ENCODE data around the gene POLE2. TPM values are rescaled to one million over a fixed set of nuclear protein-coding genes. Genes with fewer than 3 reads are reported as not detected.

The POLE2 gene
- total RNA-seq, 1 donor from 2014 or later: 1.2 TPM

DNA sequence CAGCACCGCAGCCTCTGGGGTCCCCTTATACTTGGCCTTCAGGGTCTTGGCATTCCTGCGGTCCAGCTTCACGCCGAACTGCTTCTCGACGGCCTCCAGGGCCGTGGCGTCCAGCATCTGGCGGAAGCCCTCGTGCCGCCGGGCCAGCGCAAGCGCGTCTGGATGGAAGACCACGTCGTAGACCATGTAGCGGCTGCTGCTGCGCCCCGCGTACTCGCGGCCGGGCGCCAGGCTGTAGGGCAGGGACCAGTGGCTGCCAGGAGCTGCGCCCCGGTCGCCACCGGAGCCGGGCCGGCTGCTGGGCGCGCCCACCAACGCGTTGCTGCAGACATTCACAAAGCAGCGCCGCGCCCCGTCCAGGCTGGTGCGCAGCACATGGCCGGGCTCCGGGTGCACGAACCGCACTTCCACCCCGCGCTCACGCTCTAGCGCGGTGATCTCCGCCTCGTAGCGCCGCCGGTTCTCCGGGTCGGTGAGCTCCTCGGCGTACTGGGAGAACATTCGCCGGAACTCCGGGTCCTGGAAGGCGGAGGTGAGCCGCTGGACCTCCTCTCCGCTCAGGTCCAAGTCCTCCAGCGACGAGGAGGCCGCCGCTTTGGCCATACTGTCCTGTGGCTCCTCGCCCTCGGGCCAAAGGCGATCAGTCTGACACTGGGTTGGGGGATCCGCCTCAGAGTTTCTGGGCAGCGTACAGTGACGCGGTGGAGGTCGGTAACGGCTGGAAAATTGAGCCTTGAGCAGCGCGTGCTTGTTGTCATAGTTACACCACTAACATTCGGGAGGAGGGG is 53.3 kb downstream of the POLE2 start, which contains the start of gene DNAAF2:
Gene DNAAF2 (minus strand): TSS at position 698 of the 788 bp plus-strand sequence. CDS start 95 bp downstream, at position 603.
- Histone ChIP-seq H3K4me1 (peaks cover 39% of the 10 kb centered on the region), H3K36me3 (peaks cover 23% of the 10 kb centered on the region), H3K9me3 (no peaks in the 10 kb centered on the region), H3K27ac (peak within 1 kb of the TSS; percentile 98), H3K4me3 (peak within 1 kb of the TSS; percentile 90), H3K27me3 (ENCODE audit: low read depth) (no peaks in the 10 kb centered on the region)
- DNase-seq: peak; percentile 79
- intact Hi-C loops (cut with DNase I): loop anchor here (5.0 kb wide), 1 partner anchor 133 kb away; the partner anchor contains the start of gene KLHDC2
- TF ChIP-seq, protein P1, sequence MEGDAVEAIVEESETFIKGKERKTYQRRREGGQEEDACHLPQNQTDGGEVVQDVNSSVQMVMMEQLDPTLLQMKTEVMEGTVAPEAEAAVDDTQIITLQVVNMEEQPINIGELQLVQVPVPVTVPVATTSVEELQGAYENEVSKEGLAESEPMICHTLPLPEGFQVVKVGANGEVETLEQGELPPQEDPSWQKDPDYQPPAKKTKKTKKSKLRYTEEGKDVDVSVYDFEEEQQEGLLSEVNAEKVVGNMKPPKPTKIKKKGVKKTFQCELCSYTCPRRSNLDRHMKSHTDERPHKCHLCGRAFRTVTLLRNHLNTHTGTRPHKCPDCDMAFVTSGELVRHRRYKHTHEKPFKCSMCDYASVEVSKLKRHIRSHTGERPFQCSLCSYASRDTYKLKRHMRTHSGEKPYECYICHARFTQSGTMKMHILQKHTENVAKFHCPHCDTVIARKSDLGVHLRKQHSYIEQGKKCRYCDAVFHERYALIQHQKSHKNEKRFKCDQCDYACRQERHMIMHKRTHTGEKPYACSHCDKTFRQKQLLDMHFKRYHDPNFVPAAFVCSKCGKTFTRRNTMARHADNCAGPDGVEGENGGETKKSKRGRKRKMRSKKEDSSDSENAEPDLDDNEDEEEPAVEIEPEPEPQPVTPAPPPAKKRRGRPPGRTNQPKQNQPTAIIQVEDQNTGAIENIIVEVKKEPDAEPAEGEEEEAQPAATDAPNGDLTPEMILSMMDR (IDR thresholded peaks at IDR 0.05): peak; percentile 8
- ATAC-seq: peak; percentile 72 to 76

DNA sequence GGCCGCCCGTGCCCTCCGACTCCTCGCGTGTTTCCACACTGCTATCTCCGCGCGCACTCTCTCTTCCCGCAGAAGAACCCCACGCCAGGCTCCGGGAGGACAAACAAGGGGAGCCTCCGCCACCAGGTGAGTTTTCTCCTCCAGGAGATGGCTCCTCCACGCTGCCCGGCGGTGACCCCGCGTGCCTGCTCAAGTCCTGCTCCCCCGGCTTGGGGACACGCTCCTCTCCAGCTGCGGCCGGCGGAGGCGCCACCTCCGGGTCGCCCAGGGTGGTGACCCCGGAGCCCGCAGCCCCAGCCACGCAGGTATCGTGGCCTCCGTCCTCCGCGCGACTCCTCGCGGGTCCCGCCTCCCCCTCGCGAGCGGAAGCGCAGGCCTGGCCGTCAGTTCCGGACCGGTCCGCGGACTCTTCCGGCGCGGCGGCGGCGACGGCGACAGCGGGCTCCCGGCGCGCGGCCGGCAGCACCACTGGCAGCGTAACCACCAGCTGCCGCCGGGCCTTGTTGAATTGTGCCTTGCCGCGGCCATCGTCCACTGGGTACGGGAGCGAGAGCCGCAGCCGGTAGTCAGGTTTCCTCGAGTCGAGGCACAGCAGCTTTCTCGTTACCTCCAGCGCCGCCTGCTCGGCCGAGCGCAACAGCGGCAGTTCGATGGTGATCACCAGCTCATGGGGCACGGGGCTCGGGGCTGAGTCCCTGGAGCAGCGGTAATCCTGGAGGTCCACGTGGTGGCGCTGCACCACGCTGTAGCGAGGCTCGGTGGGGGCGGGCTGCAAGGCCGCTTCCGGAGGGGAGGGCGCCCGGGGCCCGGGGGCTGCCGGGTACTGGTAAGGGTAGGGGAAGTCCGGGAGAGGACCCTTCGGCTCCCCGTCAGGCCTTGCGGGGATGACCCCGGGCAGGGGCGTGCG is 54.1 kb downstream of the POLE2 start:
- TF ChIP-seq, protein P1 (IDR thresholded peaks at IDR 0.05): peak; percentile 85
- Histone ChIP-seq H3K36me3 (peaks cover 18% of the 10 kb centered on the region), H3K9me3 (no peaks in the 10 kb centered on the region), H3K4me3 (peak overlapping the region; percentile 90), H3K27ac (peak overlapping the region; percentile 98), H3K27me3 (ENCODE audit: low read depth) (no peaks in the 10 kb centered on the region), H3K4me1 (peaks cover 39% of the 10 kb centered on the region)
- intact Hi-C loops (cut with DNase I): loop anchor here (5.0 kb wide), 1 partner anchor 133 kb away; the partner anchor contains the start of gene KLHDC2
- DNase-seq: peak; percentile 96
- ATAC-seq: peak; percentile 96 to 98

DNA sequence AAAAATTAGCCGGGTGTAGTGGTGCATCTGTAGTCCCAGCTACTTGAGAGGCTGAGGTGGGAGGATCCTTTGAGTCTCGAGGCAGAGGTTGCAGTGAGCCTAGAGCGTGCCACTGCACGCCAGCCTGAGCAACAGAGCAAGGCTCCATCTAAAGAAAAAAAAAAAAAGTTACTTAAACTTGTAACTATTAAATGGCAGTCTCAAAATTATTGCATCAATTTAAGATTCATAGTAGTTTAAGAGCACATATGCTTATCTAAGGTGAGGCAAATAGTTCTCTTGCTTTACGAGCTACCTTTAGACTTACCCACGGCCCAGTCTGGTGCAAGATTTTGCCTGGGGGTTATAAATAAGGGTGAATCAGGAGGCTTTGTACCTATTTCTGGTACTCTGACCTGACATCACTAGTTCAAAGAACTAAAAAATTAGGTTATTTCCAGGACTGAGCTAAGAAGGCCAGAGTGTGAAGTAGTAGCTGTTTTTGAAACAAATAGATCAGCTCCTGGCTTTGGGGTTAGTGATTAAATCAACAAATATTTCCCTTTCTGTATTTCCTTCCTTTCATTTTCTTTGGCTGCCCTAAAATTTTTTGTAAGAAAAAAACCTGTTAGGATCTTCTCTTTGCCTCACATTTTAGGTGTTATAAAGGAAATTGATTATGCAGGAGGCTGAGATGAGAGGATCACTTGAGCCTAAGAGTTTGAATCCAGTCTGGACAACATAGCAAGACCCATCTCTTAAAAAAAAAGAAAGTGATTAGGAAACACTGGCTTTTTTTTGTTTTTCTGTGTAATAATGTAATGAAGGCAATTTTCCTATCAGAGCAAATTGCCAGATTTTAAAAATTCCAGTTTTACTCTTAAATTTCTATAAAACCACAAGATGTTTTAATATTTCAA is 63.8 kb downstream of the POLE2 start:
- TF ChIP-seq, protein P1 (IDR thresholded peaks at IDR 0.05): no peak

DNA sequence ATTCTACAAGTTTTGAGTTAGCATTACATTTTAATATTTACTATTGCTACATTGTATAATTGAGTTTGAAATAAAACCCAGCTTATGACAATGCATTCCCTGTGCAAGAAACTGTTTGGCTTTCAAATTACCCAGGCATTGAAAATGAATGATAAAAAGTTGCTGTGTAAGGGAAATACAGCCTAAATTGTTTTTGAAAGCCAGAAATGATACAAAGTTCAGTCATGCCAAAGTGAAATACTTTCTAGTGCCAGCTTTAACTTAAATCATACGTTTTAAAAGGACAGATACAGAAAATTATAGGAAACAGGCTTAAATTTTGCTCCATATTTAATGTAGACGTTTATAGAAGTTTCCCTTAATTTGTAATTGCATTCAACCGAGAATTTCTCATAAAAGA is 64.6 kb downstream of the POLE2 start:
- DNase-seq (no peak), ATAC-seq (no peak)
- intact Hi-C loops (cut with DNase I): no loop called here
- Histone ChIP-seq H3K27me3 (ENCODE audit: low read depth) (no peaks in the 10 kb centered on the region), H3K9me3 (no peaks in the 10 kb centered on the region), H3K27ac (no peak overlapping the region), H3K4me3 (no peak overlapping the region), H3K4me1 (peaks cover 43% of the 10 kb centered on the region), H3K36me3 (peaks cover 24% of the 10 kb centered on the region)
- TF ChIP-seq, protein P1 (IDR thresholded peaks at IDR 0.05): no peak

More for the DNA sequence above, 63.8 kb downstream of the POLE2 start:
- Histone ChIP-seq H3K4me3 (no peak overlapping the region), H3K36me3 (peaks cover 16% of the 10 kb centered on the region), H3K9me3 (no peaks in the 10 kb centered on the region), H3K27ac (no peak overlapping the region), H3K4me1 (peaks cover 36% of the 10 kb centered on the region), H3K27me3 (ENCODE audit: low read depth) (no peaks in the 10 kb centered on the region)
- no peak for ATAC-seq
- intact Hi-C loops (cut with DNase I): no loop called here
- DNase-seq: no peak

Data from lower lobe of right lung (tissue), 2 donors.